Stimulated activated CD8-positive, alpha-beta memory T cell treated with anti-CD3 and anti-CD28 coated beads, Interleukin-7, amount 100 ng/mL, for 4 hours (primary cell): ENCODE results near the gene DIP2C.
"Not testable (repeated sequence)": the region's sequence is repeated elsewhere in the genome, so short reads cannot be mapped to it uniquely, and the experiment has no call there.

Experiments
- DNase-seq, 2 donors: peaks; one replicate each; pipeline ENCODE4 v3.0.0-alpha.2; 2020; ENCODE audit warnings: low read depth in 2 of 2

Gene DIP2C

GRCh38 chr10:700183-700582 lies 10.7 kb upstream of the DIP2C start:
- not testable (repeated sequence) for DNase-seq

- no peak for DNase-seq
Observed at GRCh38 chr10:697097-697875, 7.8 kb upstream of the DIP2C start.

- no peak for DNase-seq
Observed at GRCh38 chr10:695396-695795, 5.9 kb upstream of the DIP2C start.

GRCh38 chr10:693506-693905 lies 4.0 kb upstream of the DIP2C start:
- no peak for DNase-seq

GRCh38 chr10:692682-693351 lies 3.3 kb upstream of the DIP2C start:
- no peak for DNase-seq

- no peak for DNase-seq
Observed at GRCh38 chr10:691216-691615, 1.7 kb upstream of the DIP2C start.

- no peak for DNase-seq
Observed at GRCh38 chr10:690372-691161, 1.1 kb upstream of the DIP2C start.

- no peak for DNase-seq
Observed at GRCh38 chr10:689121-689451, 382 bp downstream of the DIP2C start.

- no peak for DNase-seq
Observed at GRCh38 chr10:688312-689120, 952 bp downstream of the DIP2C start.

- DNase-seq, result no peak
Observed at GRCh38 chr10:687583-688311, 1.7 kb downstream of the DIP2C start.

GRCh38 chr10:686155-686931 lies 3.1 kb downstream of the DIP2C start:
- DNase-seq, result no peak

GRCh38 chr10:685613-686012 lies 3.9 kb downstream of the DIP2C start:
- no peak for DNase-seq

- DNase-seq, result no peak
Observed at GRCh38 chr10:683448-684071, 5.9 kb downstream of the DIP2C start.

GRCh38 chr10:682931-683447 lies 6.5 kb downstream of the DIP2C start:
- no peak for DNase-seq

- DNase-seq, result no peak
Observed at GRCh38 chr10:681670-682318, 7.7 kb downstream of the DIP2C start.

GRCh38 chr10:680745-681144 lies 8.7 kb downstream of the DIP2C start:
- DNase-seq, result no peak

GRCh38 chr10:680146-680545 lies 9.3 kb downstream of the DIP2C start:
- DNase-seq, result no peak

GRCh38 chr10:679556-679955 lies 9.9 kb downstream of the DIP2C start:
- DNase-seq, result no peak

GRCh38 chr10:678662-679005 lies 10.8 kb downstream of the DIP2C start:
- not testable (repeated sequence) for DNase-seq
